G401.6 (cell line): Measurements from ENCODE around the gene CDH23.

Experiments
- FAIRE-seq: peaks from 2 replicates; lab custom pipeline; 2012; peaks lifted over from hg19 to GRCh38; lab: Jason Lieb, UNC

The CDH23 gene

GRCh38 chr10:71747039-71747531 lies 350.4 kb downstream of the CDH23 start:
- no peak for FAIRE-seq

- no peak for FAIRE-seq
Observed at GRCh38 chr10:71747551-71748523, 351.1 kb downstream of the CDH23 start.

- FAIRE-seq = no peak
Observed at GRCh38 chr10:71748671-71749191, 352.0 kb downstream of the CDH23 start.

GRCh38 chr10:71749396-71749795 lies 352.7 kb downstream of the CDH23 start:
- FAIRE-seq = no peak

- FAIRE-seq = no peak
Observed at GRCh38 chr10:71750124-71750841, 353.6 kb downstream of the CDH23 start.

- no peak for FAIRE-seq
Observed at GRCh38 chr10:71750986-71751385, 354.3 kb downstream of the CDH23 start.

GRCh38 chr10:71751515-71752224 lies 354.9 kb downstream of the CDH23 start:
- no peak for FAIRE-seq

- FAIRE-seq = no peak
Observed at GRCh38 chr10:71752391-71753090, 355.8 kb downstream of the CDH23 start.

- no peak for FAIRE-seq
Observed at GRCh38 chr10:71753091-71753959, 356.6 kb downstream of the CDH23 start.

GRCh38 chr10:71753960-71754505 lies 357.3 kb downstream of the CDH23 start:
- no peak for FAIRE-seq

GRCh38 chr10:71754562-71754961 lies 357.8 kb downstream of the CDH23 start:
- FAIRE-seq = no peak

- FAIRE-seq = no peak
Observed at GRCh38 chr10:71755179-71755879, 358.6 kb downstream of the CDH23 start.

- no peak for FAIRE-seq
Observed at GRCh38 chr10:71756311-71757191, 359.8 kb downstream of the CDH23 start.

- FAIRE-seq = no peak
Observed at GRCh38 chr10:71757399-71757922, 360.7 kb downstream of the CDH23 start.

GRCh38 chr10:71761105-71761511 lies 364.4 kb downstream of the CDH23 start:
- no peak for FAIRE-seq

GRCh38 chr10:71761541-71762113 lies 364.9 kb downstream of the CDH23 start:
- FAIRE-seq = no peak

GRCh38 chr10:71762324-71762723 lies 365.6 kb downstream of the CDH23 start:
- FAIRE-seq = no peak
